ENCODE results near the gene MMP2.

MMP2 gene

GRCh38 chr16:55476625-55477533 lies 2.1 kb upstream of the MMP2 start:
- no peak for TF ChIP-seq CTCF (conservative IDR thresholded peaks at IDR 0.05)

GRCh38 chr16:55477736-55478135 lies 1.3 kb upstream of the MMP2 start:
- no peak for TF ChIP-seq CTCF (conservative IDR thresholded peaks at IDR 0.05)
- no peak overlapping the region for H3K27ac ChIP-seq

More at GRCh38 chr16:55476625-55477533, 2.1 kb upstream of the MMP2 start:
- H3K27ac ChIP-seq = no peak overlapping the region

GRCh38 chr16:55479430-55480140 lies 587 bp downstream of the MMP2 start:
- no peak overlapping the region for H3K27ac ChIP-seq
- TF ChIP-seq CTCF (conservative IDR thresholded peaks at IDR 0.05) = no peak

- TF ChIP-seq CTCF (conservative IDR thresholded peaks at IDR 0.05) = no peak
- no peak overlapping the region for H3K27ac ChIP-seq
Measured at GRCh38 chr16:55480228-55480655, 1.2 kb downstream of the MMP2 start.

- no peak for TF ChIP-seq CTCF (conservative IDR thresholded peaks at IDR 0.05)
Measured at GRCh38 chr16:55481023-55481422, 2.0 kb downstream of the MMP2 start.

GRCh38 chr16:55482056-55482455 lies 3.1 kb downstream of the MMP2 start:
- no peak overlapping the region for H3K27ac ChIP-seq
- no peak for TF ChIP-seq CTCF (conservative IDR thresholded peaks at IDR 0.05)

More at GRCh38 chr16:55481023-55481422, 2.0 kb downstream of the MMP2 start:
- H3K27ac ChIP-seq = no peak overlapping the region

- H3K27ac ChIP-seq = no peak overlapping the region
- TF ChIP-seq CTCF (conservative IDR thresholded peaks at IDR 0.05) = no peak
Measured at GRCh38 chr16:55487048-55487803, 8.2 kb downstream of the MMP2 start.
